CD14-positive monocyte (primary cell): ENCODE results near the gene CDKN2A. TPM values are rescaled to one million over a fixed set of nuclear protein-coding genes. Genes with fewer than 3 reads are reported as not detected.

Experiments
- DNase-seq, 3 donors: peaks; one replicate each; pipeline ENCODE4 v3.0.0-alpha.2; 2011 to 2022
- H2AFZ ChIP-seq: 2 replicates; pipeline ENCODE4 v1.6.0; 2012; ENCODE audit warnings: mild to moderate bottlenecking, low read depth, low read length, inconsistent platforms; ENCODE audit not compliant: insufficient read depth, poor library complexity, severe bottlenecking
- H3K27ac ChIP-seq, 2 donors: 1 replicate in 1 of 2; 2 replicates in 1 of 2; pipeline ENCODE4 v1.5.1; 2012 to 2013; ENCODE audit warnings: low read length in 2 of 2, control low read depth in 1 of 2, inconsistent platforms in 1 of 2, low read depth in 1 of 2, mild to moderate bottlenecking in 1 of 2
- H3K27me3 ChIP-seq, 2 donors: one replicate each; pipeline versions ENCODE4 v1.6.0 to v1.6.1; 2011 to 2013; ENCODE audit warnings: low read length in 2 of 2; ENCODE audit not compliant: control insufficient read depth in 2 of 2, insufficient read depth in 2 of 2
- H3K36me3 ChIP-seq, 2 donors: replicated peaks in 1 of 2; 1 replicate in 1 of 2; 2 replicates in 1 of 2; pipeline versions ENCODE4 v1.5.1 to v1.6.1; 2012 to 2013; ENCODE audit warnings: low read length in 2 of 2, control low read depth in 1 of 2, inconsistent platforms in 1 of 2, mild to moderate bottlenecking in 1 of 2; ENCODE audit not compliant: insufficient read depth in 2 of 2, control insufficient read depth in 1 of 2
- H3K4me1 ChIP-seq, 2 donors: 1 replicate in 1 of 2; 2 replicates in 1 of 2; pipeline versions ENCODE4 v1.5.1 to v1.6.1; 2012 to 2013; ENCODE audit warnings: low read length in 2 of 2, control low read depth in 1 of 2, inconsistent platforms in 1 of 2, mild to moderate bottlenecking in 1 of 2, moderate library complexity in 1 of 2; ENCODE audit not compliant: insufficient read depth in 2 of 2, control insufficient read depth in 1 of 2
- H3K4me2 ChIP-seq: replicated peaks from 2 replicates; pipeline ENCODE3; 2012; ENCODE audit warnings: low read length, moderate library complexity, mild to moderate bottlenecking; ENCODE audit not compliant: poor library complexity, severe bottlenecking; ENCODE audit errors: extremely low read depth
- H3K4me3 ChIP-seq, 3 experiments: fragments of 200-600 bp in 1 of 3; sonication (generic) in 1 of 3; replicated peaks in 1 of 3; 1 replicate in 2 of 3; 2 replicates in 1 of 3; pipeline ENCODE4 v1.5.1; 2011 to 2013; ENCODE audit warnings: low read length in 3 of 3, mild to moderate bottlenecking in 3 of 3, control low read depth in 2 of 3, low read depth in 2 of 3, inconsistent platforms in 1 of 3, moderate library complexity in 1 of 3
- H3K79me2 ChIP-seq: 2 replicates; pipeline ENCODE4 v1.6.0; 2012; ENCODE audit warnings: mild to moderate bottlenecking, control low read depth, inconsistent platforms, low read length, moderate library complexity; ENCODE audit not compliant: insufficient read depth
- H3K9ac ChIP-seq: 2 replicates; pipeline ENCODE4 v1.6.0; 2017; ENCODE audit warnings: low read length, mild to moderate bottlenecking; ENCODE audit not compliant: insufficient read depth, poor library complexity, severe bottlenecking
- H3K9me3 ChIP-seq, 2 donors: replicated peaks in 1 of 2; 1 replicate in 1 of 2; 2 replicates in 1 of 2; pipeline versions ENCODE4 v1.5.1 to v1.6.1; 2012 to 2013; ENCODE audit warnings: low read length in 2 of 2, control low read depth in 1 of 2; ENCODE audit not compliant: control insufficient read depth in 1 of 2, insufficient read depth in 1 of 2
- H4K20me1 ChIP-seq: 2 replicates; pipeline ENCODE4 v1.6.0; 2012; ENCODE audit warnings: mild to moderate bottlenecking, low read length, control low read depth, moderate library complexity; ENCODE audit not compliant: insufficient read depth
- H3K27ac Mint-ChIP-seq, 7 donors: one replicate each; pipeline ENCODE4 v1.8.0; 2020; ENCODE audit warnings: mild to moderate bottlenecking in 7 of 7, mixed read lengths in 7 of 7, moderate library complexity in 6 of 7, inconsistent platforms in 2 of 7
- H3K27me3 Mint-ChIP-seq, 3 donors: one replicate each; pipeline ENCODE4 v1.8.0; 2021 to 2022; ENCODE audit warnings: low read depth in 3 of 3, mild to moderate bottlenecking in 3 of 3, mixed read lengths in 3 of 3, moderate library complexity in 3 of 3, inconsistent platforms in 1 of 3
- H3K36me3 Mint-ChIP-seq, 2 donors: one replicate each; pipeline ENCODE4 v1.8.0; 2020; ENCODE audit warnings: mixed read lengths in 2 of 2, inconsistent platforms in 1 of 2, mild to moderate bottlenecking in 1 of 2
- H3K4me1 Mint-ChIP-seq: one replicate; pipeline ENCODE4 v1.8.0; 2020; ENCODE audit warnings: mild to moderate bottlenecking, mixed read lengths
- H3K4me3 Mint-ChIP-seq, 2 donors: one replicate each; pipeline ENCODE4 v1.8.0; 2020; ENCODE audit warnings: mild to moderate bottlenecking in 2 of 2, mixed read lengths in 2 of 2, moderate library complexity in 1 of 2
- H3K9me3 Mint-ChIP-seq, 7 donors: one replicate each; pipeline ENCODE4 v1.8.0; 2020 to 2022; ENCODE audit warnings: mixed read lengths in 7 of 7, mild to moderate bottlenecking in 6 of 7, moderate library complexity in 6 of 7, inconsistent platforms in 2 of 7
- CTCF ChIP-seq: fragments of 200-600 bp; IDR thresholded peaks from one replicate; pipeline ENCODE4 v1.8.0; 2022; ENCODE audit warnings: antibody characterized with exemption, mild to moderate bottlenecking
- WGBS: methylation state at CpG from one replicate; pipeline ENCODE4 v1.1.5; 2013; ENCODE audit warnings: missing lambda C conversion rate; ENCODE audit not compliant: insufficient coverage; 5-methylcytosine and 5-hydroxymethylcytosine counted together
- intact Hi-C, 2 donors: fragments of 100-400 bp; cut with micrococcal nuclease; formaldehyde crosslinking; loops; one replicate each; pipeline versions ENCODE4 v1.15.0 to v1.15.1; 2023
- polyA minus RNA-seq: library from RNA; depleted of rRNA, polyadenylated mRNA; stranded (reverse); fragments of >200 nt; gene quantifications from 2 replicates; pipeline ENCODE4 v1.2.3, GENCODE V29; 2012
- polyA plus RNA-seq, 3 donors: library from polyadenylated mRNA; depleted of rRNA in 1 of 3; unstranded in 2 of 3; stranded (reverse) in 1 of 3; fragments of 300-500 nt in 2 of 3; fragments of >200 nt in 1 of 3; fragmentation: Illumina TruSeq in 2 of 3; gene quantifications; 1 replicate in 2 of 3; 2 replicates in 1 of 3; pipeline ENCODE4 v1.2.3, GENCODE V29; 2012 to 2021
- total RNA-seq, 12 experiments: library from RNA in 1 of 12; stranded (reverse) in 1 of 12; fragments of 120-200 nt in 1 of 12; gene quantifications; one replicate each; pipeline ENCODE4 v1.2.4 and lab custom pipeline; 2013 to 2026; ENCODE audit warnings: mixed read lengths in 6 of 12, inconsistent platforms in 1 of 12

CDKN2A gene
- 1.6 TPM for total RNA-seq (2013)
- polyA plus RNA-seq (1 to 10 TPM in 2 of 3 donors, under 1 TPM in 1; 0.86 to 1.6 (median 1.1) TPM), polyA minus RNA-seq (0.83 and 3.0 TPM in 2 replicates), total RNA-seq (lab: John Stamatoyannopoulos, UW) (0.31 to 10.0 (median 1.3) reads per million in 11 experiments)

- Mint-ChIP-seq H3K27ac (peak within 1 kb of the TSS; percentile 91 to 97 (median 95)), H3K27me3 (peaks cover 57 to 69% (median 64%) of the 10 kb centered on the region in 3 donors), H3K9me3 (peaks cover 3 to 21% (median 12%) of the 10 kb centered on the region in 7 donors), H3K4me3 (peak within 1 kb of the TSS; percentile 95 to 98), H3K4me1 (peaks cover 36% of the 10 kb centered on the region), H3K36me3 (peaks cover 14 to 33% of the 10 kb centered on the region in 2 donors)
- 3% methylated on average over 37 of the region's 53 CpGs for WGBS
- Histone ChIP-seq H3K27ac (peak within 1 kb of the TSS; percentile 76 to 97), H3K4me3 (peak within 1 kb of the TSS; percentile 56 to 94 (median 73)), H3K9ac (peak within 1 kb of the TSS; percentile 95), H3K27me3 (peaks cover 48 to 78% of the 10 kb centered on the region in 2 donors), H3K4me2 (peak within 1 kb of the TSS; percentile 100), H3K79me2 (peaks cover 4% of the 10 kb centered on the region), H3K36me3 (no peaks in the 10 kb centered on the region), H3K4me1 (peaks cover 29 to 38% of the 10 kb centered on the region in 2 donors), H2AFZ (peak within 1 kb of the TSS; percentile 96), H4K20me1 (no peaks in the 10 kb centered on the region), H3K9me3 (peaks cover 8 to 19% of the 10 kb centered on the region in 2 donors)
- no peak for TF ChIP-seq CTCF
- intact Hi-C loops: no loop called here
- DNase-seq: peak in 2 of 3 donors; percentile 43 to 54
These were observed at the start of gene CDKN2A for GRCh38 chr9:21993893-21994555. Gene CDKN2A (minus strand): TSS chr9:21994392.

GRCh38 chr9:22043928-22044327, 49.7 kb upstream of the CDKN2A start:
- no peak overlapping the region for H3K27ac Mint-ChIP-seq
- intact Hi-C loops: no loop called here
- peaks cover 0 to 5% of the 10 kb centered on the region in 2 donors for H3K36me3 Mint-ChIP-seq
- Histone ChIP-seq H3K4me3 (no peak overlapping the region), H3K9ac (no peak overlapping the region), H3K79me2 (no peaks in the 10 kb centered on the region), H3K4me2 (no peak overlapping the region), H3K4me1 (peaks cover 7 to 12% of the 10 kb centered on the region in 2 donors), H3K27ac (no peak overlapping the region), H3K27me3 (peaks cover 22 to 41% of the 10 kb centered on the region in 2 donors), H3K9me3 (no peaks in the 10 kb centered on the region), H2AFZ (no peak overlapping the region), H3K36me3 (no peaks in the 10 kb centered on the region), H4K20me1 (no peaks in the 10 kb centered on the region)
- H3K9me3 Mint-ChIP-seq: peaks cover 0 to 3% (median 0%) of the 10 kb centered on the region in 7 donors
- no peak overlapping the region for H3K4me3 Mint-ChIP-seq
- no peak for DNase-seq
- peaks cover 25% of the 10 kb centered on the region for H3K4me1 Mint-ChIP-seq
- H3K27me3 Mint-ChIP-seq: peaks cover 18 to 20% (median 20%) of the 10 kb centered on the region in 3 donors
- TF ChIP-seq CTCF: no peak
- no CpG with 5 or more reads among the region's 3 CpGs for WGBS
